Colonic mucosa (tissue), 4 donors: ENCODE measurements around the gene OR5AL1. TPM values are rescaled to one million over a fixed set of nuclear protein-coding genes. Genes with fewer than 3 reads are reported as not detected.

ENCODE experiments used
- DNase-seq: peaks from one replicate; pipeline ENCODE4 v3.0.0-alpha.2; 2020
- H3K27ac ChIP-seq: fragments of 200-600 bp; one replicate; pipeline ENCODE4 v1.8.0; 2021
- H3K27me3 ChIP-seq: fragments of 200-600 bp; one replicate; pipeline ENCODE4 v1.8.0; 2021
- H3K36me3 ChIP-seq: fragments of 200-600 bp; one replicate; pipeline ENCODE4 v1.8.0; 2021
- H3K4me1 ChIP-seq: fragments of 200-600 bp; one replicate; pipeline ENCODE4 v1.8.0; 2021; ENCODE audit warnings: mild to moderate bottlenecking
- H3K4me3 ChIP-seq: fragments of 200-600 bp; one replicate; pipeline ENCODE4 v1.8.0; 2021
- H3K9ac ChIP-seq, 2 donors: one replicate each; pipeline ENCODE4 v1.7.0; 2013; ENCODE audit warnings: control low read depth in 2 of 2, low read depth in 2 of 2, low read length in 2 of 2
- H3K9me3 ChIP-seq: fragments of 200-600 bp; one replicate; pipeline ENCODE4 v1.8.0; 2021
- CTCF ChIP-seq: fragments of 200-600 bp; IDR thresholded peaks from one replicate; pipeline ENCODE4 v1.8.0; 2022; ENCODE audit warnings: antibody characterized with exemption, mild to moderate bottlenecking
- intact Hi-C: fragments of 100-400 bp; cut with DNase I; formaldehyde crosslinking; loops from one replicate; pipeline ENCODE4 v1.14.1; 2022
- total RNA-seq, 2 donors: library from RNA; stranded (reverse); fragmentation: NEBNext Ultra II Directional in 1 of 2; extraction: Animal tissue kit (Norgen Biotek cat#: 25700) in 1 of 2; gene quantifications; one replicate each; pipeline ENCODE4 v1.2.1, GENCODE V29; 2021
- donor health status: healthy.
- donor health status: DM: no; HTN: no; CAD: no.
- donor health status: DM: no; HTN: no; CAD: no.

OR5AL1 gene
- total RNA-seq, 2 donors from 2014 or later = not detected

- Histone ChIP-seq H3K4me1 (no peaks in the 10 kb centered on the region), H3K27me3 (no peaks in the 10 kb centered on the region), H3K9ac (no peak overlapping the region), H3K4me3 (no peak overlapping the region), H3K9me3 (no peaks in the 10 kb centered on the region), H3K36me3 (no peaks in the 10 kb centered on the region), H3K27ac (no peak overlapping the region)
- intact Hi-C loops = no loop called here
- no peak for DNase-seq
- no peak for TF ChIP-seq CTCF
Observed at GRCh38 chr11:56404393-56404792, 8.1 kb upstream of the OR5AL1 start.

- Histone ChIP-seq H3K27me3 (no peaks in the 10 kb centered on the region), H3K27ac (no peak overlapping the region), H3K9ac (no peak overlapping the region), H3K9me3 (no peaks in the 10 kb centered on the region), H3K36me3 (no peaks in the 10 kb centered on the region), H3K4me1 (no peaks in the 10 kb centered on the region), H3K4me3 (no peak overlapping the region)
- intact Hi-C loops = no loop called here
- TF ChIP-seq CTCF = no peak
- no peak for DNase-seq
Observed at GRCh38 chr11:56410801-56411200, 1.7 kb upstream of the OR5AL1 start.

DNA sequence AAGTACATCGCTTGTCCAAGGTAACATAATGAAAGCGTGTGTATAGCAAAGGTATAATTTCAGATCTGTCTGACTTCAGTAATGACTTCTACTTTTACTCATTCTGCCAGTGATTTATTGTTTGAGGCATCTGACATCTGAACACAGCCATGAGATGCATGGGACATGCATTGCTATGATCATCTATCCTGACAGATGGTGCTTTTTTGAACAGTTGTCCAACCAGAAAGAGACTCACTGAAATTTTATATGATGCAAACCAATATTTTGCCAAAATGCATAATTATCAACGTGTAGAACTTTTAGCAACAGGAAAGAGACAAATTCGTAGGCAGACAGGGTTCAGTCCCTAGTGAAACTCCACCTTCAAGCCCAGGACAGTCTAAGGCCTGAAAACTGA lies 41.0 kb downstream of the OR5AL1 start:
- intact Hi-C loops = no loop called here
- TF ChIP-seq CTCF = no peak
- no peak overlapping the region for H3K9ac ChIP-seq

GRCh38 chr11:56457076-56457475 lies 44.6 kb downstream of the OR5AL1 start:
- Histone ChIP-seq H3K9ac (no peak overlapping the region), H3K27me3 (no peaks in the 10 kb centered on the region), H3K36me3 (no peaks in the 10 kb centered on the region), H3K4me3 (no peak overlapping the region), H3K9me3 (no peaks in the 10 kb centered on the region), H3K4me1 (no peaks in the 10 kb centered on the region), H3K27ac (no peak overlapping the region)
- TF ChIP-seq CTCF = no peak
- DNase-seq = no peak
- intact Hi-C loops = no loop called here

More for the DNA sequence above, 41.0 kb downstream of the OR5AL1 start:
- no peak for DNase-seq
- no peaks in the 10 kb centered on the region for H3K36me3 ChIP-seq
- H3K4me1 ChIP-seq = no peaks in the 10 kb centered on the region
- H3K27me3 ChIP-seq = no peaks in the 10 kb centered on the region
- H3K27ac ChIP-seq = no peak overlapping the region
- no peak overlapping the region for H3K4me3 ChIP-seq
- no peaks in the 10 kb centered on the region for H3K9me3 ChIP-seq

Other genes starting within 250 kb of the OR5AL1 start
- not detected for gene OR5J2, start 236.1 kb upstream of the OR5AL1 start, total RNA-seq
- gene OR5T2, start 178.4 kb upstream of the OR5AL1 start, total RNA-seq = not detected
- gene OR5T3, start 160.4 kb upstream of the OR5AL1 start, total RNA-seq = not detected
- not detected for gene OR5T1, start 138.5 kb upstream of the OR5AL1 start, total RNA-seq
- gene OR8H1, start 120.4 kb upstream of the OR5AL1 start, total RNA-seq = not detected
- gene OR8K3, start 97.6 kb upstream of the OR5AL1 start, total RNA-seq = not detected
- not detected for gene OR8K1, start 66.7 kb upstream of the OR5AL1 start, total RNA-seq
- not detected for gene OR8J1, start 58.4 kb upstream of the OR5AL1 start, total RNA-seq
- gene OR8U1, start 37.1 kb upstream of the OR5AL1 start, total RNA-seq = not detected
- not detected for gene OR5M3, start 60.7 kb downstream of the OR5AL1 start, total RNA-seq
- not detected for gene OR5M8, start 78.7 kb downstream of the OR5AL1 start, total RNA-seq
- not detected for gene OR5M11, start 130.6 kb downstream of the OR5AL1 start, total RNA-seq
- gene OR5M10, start 165.0 kb downstream of the OR5AL1 start, total RNA-seq = not detected
- gene OR5M1, start 202.2 kb downstream of the OR5AL1 start, total RNA-seq = not detected
- not detected for gene OR5AP2, start 229.7 kb downstream of the OR5AL1 start, total RNA-seq